ENCODE measurements around the gene KMT2B. TPM values are rescaled to one million over a fixed set of nuclear protein-coding genes. Genes with fewer than 3 reads are reported as not detected.

KMT2B gene
- total and polyA plus RNA-seq, 2 of the 8 experiments (the other 6 are each of a cell fraction or from before 2014, with no cell fraction given): 26.7 to 38.6 TPM

GRCh38 chr19:35775298-35776101 is 57.7 kb downstream of the KMT2B start, which contains the start of gene ARHGAP33 (continued):
- TF ChIP-seq, protein P1, sequence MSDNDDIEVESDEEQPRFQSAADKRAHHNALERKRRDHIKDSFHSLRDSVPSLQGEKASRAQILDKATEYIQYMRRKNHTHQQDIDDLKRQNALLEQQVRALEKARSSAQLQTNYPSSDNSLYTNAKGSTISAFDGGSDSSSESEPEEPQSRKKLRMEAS (IDR thresholded peaks at IDR 0.05): peak; percentile 39; the same call in 1 of the 2 replicates
- no peak for TF ChIP-seq SIX5 (IDR thresholded peaks at IDR 0.05; ENCODE audit: low read depth, low read length)
- no peak for TF ChIP-seq BRCA1 (IDR thresholded peaks at IDR 0.05; ENCODE audit: low read depth, low read length)
- no peak for TF ChIP-seq POLR2AphosphoS5 (IDR thresholded peaks at IDR 0.05; ENCODE audit: low read depth, low read length)
- no peak for TF ChIP-seq CTBP2 (IDR thresholded peaks at IDR 0.05; ENCODE audit: borderline replicate concordance, insufficient read depth, insufficient read length, low read length)
- TF ChIP-seq ASH2L (IDR thresholded peaks at IDR 0.05; ENCODE audit: low read length): no peak
- TF ChIP-seq EGR1 (IDR thresholded peaks at IDR 0.05; ENCODE audit: borderline replicate concordance, low read depth, low read length): peak; percentile 53; the same call in 1 of the 2 replicates
- TF ChIP-seq, protein P2, sequence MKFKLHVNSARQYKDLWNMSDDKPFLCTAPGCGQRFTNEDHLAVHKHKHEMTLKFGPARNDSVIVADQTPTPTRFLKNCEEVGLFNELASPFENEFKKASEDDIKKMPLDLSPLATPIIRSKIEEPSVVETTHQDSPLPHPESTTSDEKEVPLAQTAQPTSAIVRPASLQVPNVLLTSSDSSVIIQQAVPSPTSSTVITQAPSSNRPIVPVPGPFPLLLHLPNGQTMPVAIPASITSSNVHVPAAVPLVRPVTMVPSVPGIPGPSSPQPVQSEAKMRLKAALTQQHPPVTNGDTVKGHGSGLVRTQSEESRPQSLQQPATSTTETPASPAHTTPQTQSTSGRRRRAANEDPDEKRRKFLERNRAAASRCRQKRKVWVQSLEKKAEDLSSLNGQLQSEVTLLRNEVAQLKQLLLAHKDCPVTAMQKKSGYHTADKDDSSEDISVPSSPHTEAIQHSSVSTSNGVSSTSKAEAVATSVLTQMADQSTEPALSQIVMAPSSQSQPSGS (IDR thresholded peaks at IDR 0.05; ENCODE audit: low read length): no peak
- no peak for TF ChIP-seq SAP30 (IDR thresholded peaks at IDR 0.05; ENCODE audit: insufficient read depth, insufficient replicate concordance, low read length)
- TF ChIP-seq KDM4A (IDR thresholded peaks at IDR 0.05; ENCODE audit: low read depth, low read length, severe bottlenecking): peak; percentile 84
- no peak for TF ChIP-seq ZNF274 (IDR thresholded peaks at IDR 0.05; ENCODE audit: borderline replicate concordance, extremely low read depth, low read length)
- TF ChIP-seq SP1 (IDR thresholded peaks at IDR 0.05; ENCODE audit: low read depth, low read length): peak; percentile 87; the same call in 1 of the 2 replicates

Measured in H1 (cell line).